K562 (cell line): Measurements from ENCODE around the gene PLD1. TPM values are rescaled to one million over a fixed set of nuclear protein-coding genes. Genes with fewer than 3 reads are reported as not detected.

Experiments used
- CC2D1A ChIP-seq: fragments of 450-650 bp; IDR thresholded peaks from 2 replicates; pipeline ENCODE4 v1.6.1; 2017; ENCODE audit warnings: mild to moderate bottlenecking
- CTCFL ChIP-seq: IDR thresholded peaks from 2 replicates; pipeline ENCODE4 v1.6.1; 2011; ENCODE audit warnings: borderline replicate concordance, low read depth, mild to moderate bottlenecking, moderate library complexity, low read length; ENCODE audit not compliant: insufficient read depth, poor library complexity, severe bottlenecking
- GABPB1 ChIP-seq: sonication (generic); formaldehyde crosslinking; IDR thresholded peaks from 2 replicates; pipeline ENCODE4 v1.8.0; 2022; ENCODE audit warnings: mild to moderate bottlenecking, missing genetic modification reagents
- GATA2 ChIP-seq: sonication (generic); formaldehyde crosslinking; IDR thresholded peaks from 2 replicates; pipeline ENCODE4 v1.4.0; 2020; ENCODE audit warnings: mild to moderate bottlenecking, missing genetic modification reagents
- HDAC2 ChIP-seq: fragments of 450-650 bp; IDR thresholded peaks from 2 replicates; pipeline ENCODE4 v1.6.1; 2016; ENCODE audit warnings: mild to moderate bottlenecking
- KDM1A ChIP-seq, 2 experiments: fragments of 450-650 bp; IDR thresholded peaks; 2 replicates each; pipeline ENCODE4 v1.6.1; 2016; ENCODE audit warnings: mild to moderate bottlenecking in 2 of 2
- KLF16 ChIP-seq: IDR thresholded peaks from 2 replicates; pipeline ENCODE4 v1.6.1; 2016; ENCODE audit warnings: antibody characterized with exemption
- SIX5 ChIP-seq, 2 experiments: IDR thresholded peaks; 2 replicates each; pipeline ENCODE4 v1.6.1; 2011; ENCODE audit warnings: low read length in 2 of 2, borderline replicate concordance in 1 of 2, low read depth in 1 of 2, mild to moderate bottlenecking in 1 of 2, moderate library complexity in 1 of 2; ENCODE audit not compliant: insufficient read depth in 1 of 2
- STAG1 ChIP-seq: sonication (generic); formaldehyde crosslinking; IDR thresholded peaks from 2 replicates; pipeline ENCODE4 v1.5.0; 2020; ENCODE audit warnings: missing genetic modification reagents, borderline replicate concordance
- UBTF ChIP-seq, 2 experiments: IDR thresholded peaks; 2 replicates each; pipeline ENCODE4 v1.6.1; 2012; ENCODE audit warnings: improper control_type of control experiment in 2 of 2, low read depth in 2 of 2, low read length in 2 of 2, borderline replicate concordance in 1 of 2
- polyA plus RNA-seq, 8 experiments: library from polyadenylated mRNA; depleted of rRNA in 4 of 8; stranded (reverse) in 5 of 8; unstranded in 3 of 8; fragments of >200 nt; fragmentation: Nextera tagmentation in 2 of 8; fragmentation: Illumina TruSeq in 1 of 8; extraction: Ambion mirVana in 2 of 8; extraction: Trizol in 1 of 8; gene quantifications; 2 replicates each; pipeline versions ENCODE4 v1.2.1 to v1.2.3, GENCODE V29; 2011 to 2014; ENCODE audit warnings: inconsistent platforms in 1 of 8, missing spikeins in 1 of 8
- total RNA-seq, 7 experiments: library from RNA; depleted of rRNA in 6 of 7; stranded (reverse); fragments of >200 nt in 6 of 7; fragmentation: Illumina TruSeq in 2 of 7; extraction: Trizol in 2 of 7; gene quantifications; 2 replicates each; pipeline versions ENCODE4 v1.2.1 to v1.2.3, GENCODE V29; 2011 to 2021; ENCODE audit warnings: low replicate concordance in 1 of 7
- TF ChIP-seq, protein P1 (sequence below), 3 experiments: fragments of 200-800 bp in 1 of 3; fragments of 250-450 bp in 1 of 3; fragments of 450-650 bp in 1 of 3; sonication (Bioruptor Pico) in 1 of 3; sonication (Bioruptor generic) in 1 of 3; formaldehyde crosslinking in 1 of 3; IDR thresholded peaks; 2 replicates each; pipeline versions ENCODE4 v1.6.1 to v1.8.0; 2016 to 2022; ENCODE audit warnings: mild to moderate bottlenecking in 2 of 3, missing genetic modification characterization in 2 of 3, missing compliant biosample characterization in 1 of 3, moderate library complexity in 1 of 3
- TF ChIP-seq, protein P2 (sequence below): sonication (generic); formaldehyde crosslinking; IDR thresholded peaks from 2 replicates; pipeline ENCODE4 v1.8.0; 2022; ENCODE audit warnings: missing genetic modification reagents, mild to moderate bottlenecking, borderline replicate concordance
- TF ChIP-seq, protein P3 (sequence below): sonication (generic); formaldehyde crosslinking; IDR thresholded peaks from 2 replicates; pipeline ENCODE4 v1.9.0; 2022; ENCODE audit warnings: mild to moderate bottlenecking, missing genetic modification reagents

Gene PLD1
- total and polyA plus RNA-seq, 9 of the 15 experiments (the other 6 are each of a cell fraction or from before 2014, with no cell fraction given): 8.4 to 26.1 (median 18.6) TPM

- TF ChIP-seq, protein P1, sequence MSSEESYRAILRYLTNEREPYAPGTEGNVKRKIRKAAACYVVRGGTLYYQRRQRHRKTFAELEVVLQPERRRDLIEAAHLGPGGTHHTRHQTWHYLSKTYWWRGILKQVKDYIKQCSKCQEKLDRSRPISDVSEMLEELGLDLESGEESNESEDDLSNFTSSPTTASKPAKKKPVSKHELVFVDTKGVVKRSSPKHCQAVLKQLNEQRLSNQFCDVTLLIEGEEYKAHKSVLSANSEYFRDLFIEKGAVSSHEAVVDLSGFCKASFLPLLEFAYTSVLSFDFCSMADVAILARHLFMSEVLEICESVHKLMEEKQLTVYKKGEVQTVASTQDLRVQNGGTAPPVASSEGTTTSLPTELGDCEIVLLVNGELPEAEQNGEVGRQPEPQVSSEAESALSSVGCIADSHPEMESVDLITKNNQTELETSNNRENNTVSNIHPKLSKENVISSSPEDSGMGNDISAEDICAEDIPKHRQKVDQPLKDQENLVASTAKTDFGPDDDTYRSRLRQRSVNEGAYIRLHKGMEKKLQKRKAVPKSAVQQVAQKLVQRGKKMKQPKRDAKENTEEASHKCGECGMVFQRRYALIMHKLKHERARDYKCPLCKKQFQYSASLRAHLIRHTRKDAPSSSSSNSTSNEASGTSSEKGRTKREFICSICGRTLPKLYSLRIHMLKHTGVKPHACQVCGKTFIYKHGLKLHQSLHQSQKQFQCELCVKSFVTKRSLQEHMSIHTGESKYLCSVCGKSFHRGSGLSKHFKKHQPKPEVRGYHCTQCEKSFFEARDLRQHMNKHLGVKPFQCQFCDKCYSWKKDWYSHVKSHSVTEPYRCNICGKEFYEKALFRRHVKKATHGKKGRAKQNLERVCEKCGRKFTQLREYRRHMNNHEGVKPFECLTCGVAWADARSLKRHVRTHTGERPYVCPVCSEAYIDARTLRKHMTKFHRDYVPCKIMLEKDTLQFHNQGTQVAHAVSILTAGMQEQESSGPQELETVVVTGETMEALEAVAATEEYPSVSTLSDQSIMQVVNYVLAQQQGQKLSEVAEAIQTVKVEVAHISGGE (CRISPR knock-in tag; IDR thresholded peaks at IDR 0.05): 0 out of 6 replicates have a peak, but pooled peaks of 1 of the 3 experiments have one; percentile 27
- peak; percentile 64; the same call in 1 of the 2 replicates for TF ChIP-seq GATA2 (CRISPR knock-in tag)
- peak; percentile 38; the same call in 1 of the 2 replicates for TF ChIP-seq CC2D1A
- TF ChIP-seq STAG1 (CRISPR knock-in tag): peak; percentile 46; the same call in 1 of the 2 replicates
- TF ChIP-seq KLF16: peak; percentile 62; the same call in 1 of the 2 replicates
- TF ChIP-seq CTCFL: peak; percentile 22
- TF ChIP-seq SIX5 (IDR thresholded peaks at IDR 0.05; ENCODE audit: borderline replicate concordance in 1 of 2, insufficient read depth in 1 of 2, low read depth in 1 of 2, low read length in 2 of 2): no peak
- peak; percentile 60; the same call in 1 of the 2 replicates for TF ChIP-seq HDAC2
- TF ChIP-seq KDM1A (IDR thresholded peaks at IDR 0.05): peak; percentile 87
- TF ChIP-seq, protein P2, sequence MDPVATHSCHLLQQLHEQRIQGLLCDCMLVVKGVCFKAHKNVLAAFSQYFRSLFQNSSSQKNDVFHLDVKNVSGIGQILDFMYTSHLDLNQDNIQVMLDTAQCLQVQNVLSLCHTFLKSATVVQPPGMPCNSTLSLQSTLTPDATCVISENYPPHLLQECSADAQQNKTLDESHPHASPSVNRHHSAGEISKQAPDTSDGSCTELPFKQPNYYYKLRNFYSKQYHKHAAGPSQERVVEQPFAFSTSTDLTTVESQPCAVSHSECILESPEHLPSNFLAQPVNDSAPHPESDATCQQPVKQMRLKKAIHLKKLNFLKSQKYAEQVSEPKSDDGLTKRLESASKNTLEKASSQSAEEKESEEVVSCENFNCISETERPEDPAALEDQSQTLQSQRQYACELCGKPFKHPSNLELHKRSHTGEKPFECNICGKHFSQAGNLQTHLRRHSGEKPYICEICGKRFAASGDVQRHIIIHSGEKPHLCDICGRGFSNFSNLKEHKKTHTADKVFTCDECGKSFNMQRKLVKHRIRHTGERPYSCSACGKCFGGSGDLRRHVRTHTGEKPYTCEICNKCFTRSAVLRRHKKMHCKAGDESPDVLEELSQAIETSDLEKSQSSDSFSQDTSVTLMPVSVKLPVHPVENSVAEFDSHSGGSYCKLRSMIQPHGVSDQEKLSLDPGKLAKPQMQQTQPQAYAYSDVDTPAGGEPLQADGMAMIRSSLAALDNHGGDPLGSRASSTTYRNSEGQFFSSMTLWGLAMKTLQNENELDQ (CRISPR knock-in tag): no peak
- TF ChIP-seq, protein P3, sequence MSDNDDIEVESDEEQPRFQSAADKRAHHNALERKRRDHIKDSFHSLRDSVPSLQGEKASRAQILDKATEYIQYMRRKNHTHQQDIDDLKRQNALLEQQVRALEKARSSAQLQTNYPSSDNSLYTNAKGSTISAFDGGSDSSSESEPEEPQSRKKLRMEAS: peak; percentile 54; the same call in 1 of the 2 replicates
- 0 out of 2 replicates have a peak, but pooled peaks have one; percentile 55 for TF ChIP-seq GABPB1 (CRISPR knock-in tag)
- no peak for TF ChIP-seq UBTF (IDR thresholded peaks at IDR 0.05; ENCODE audit: borderline replicate concordance in 1 of 2, low read depth in 2 of 2, low read length in 2 of 2)
These were observed 19.7 kb upstream of the PLD1 start (continued) for GRCh38 chr3:171829841-171830517.
